Epithelial cell of prostate (primary cell): ENCODE data around the gene PARD3.
"Not testable (repeated sequence)": the region's sequence is repeated elsewhere in the genome, so short reads cannot be mapped to it uniquely, and the experiment has no call there.

Source experiments
- DNase-seq: peaks from one replicate; pipeline ENCODE4 v3.0.0-alpha.2; 2011; ENCODE audit warnings: low read depth, low spot score
- H3K27ac ChIP-seq: fragments of 450-650 bp; 2 replicates; pipeline ENCODE4 v1.5.1; 2017; ENCODE audit warnings: mild to moderate bottlenecking

The PARD3 gene

GRCh38 chr10:34273340-34273739 is 541.8 kb downstream of the PARD3 start:
- H3K27ac ChIP-seq: peak overlapping the region; percentile 25
- no peak for DNase-seq

DNA sequence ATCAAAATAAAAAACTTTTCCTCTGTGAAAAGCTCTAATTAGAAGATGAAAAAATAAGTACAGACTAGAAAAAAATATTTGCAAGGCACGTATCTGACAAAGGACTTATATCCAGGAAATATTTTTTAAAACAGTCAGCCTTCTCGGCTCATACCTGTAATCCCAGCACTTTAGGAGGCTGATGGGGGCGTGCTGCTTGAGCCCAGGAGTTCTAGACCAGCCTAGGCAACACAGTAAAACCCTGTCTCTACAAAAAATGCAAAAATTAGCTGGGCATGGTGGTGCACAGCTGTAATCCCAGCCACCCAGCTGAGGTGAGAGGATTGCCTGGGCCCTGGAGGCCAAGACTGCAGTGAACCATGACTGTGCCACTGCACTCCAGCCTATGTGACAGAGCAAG is 542.8 kb downstream of the PARD3 start:
- H3K27ac ChIP-seq: no peak overlapping the region
- DNase-seq: no peak

GRCh38 chr10:34268410-34268809 is 546.7 kb downstream of the PARD3 start:
- H3K27ac ChIP-seq, DNase-seq: not testable (repeated sequence)

DNA sequence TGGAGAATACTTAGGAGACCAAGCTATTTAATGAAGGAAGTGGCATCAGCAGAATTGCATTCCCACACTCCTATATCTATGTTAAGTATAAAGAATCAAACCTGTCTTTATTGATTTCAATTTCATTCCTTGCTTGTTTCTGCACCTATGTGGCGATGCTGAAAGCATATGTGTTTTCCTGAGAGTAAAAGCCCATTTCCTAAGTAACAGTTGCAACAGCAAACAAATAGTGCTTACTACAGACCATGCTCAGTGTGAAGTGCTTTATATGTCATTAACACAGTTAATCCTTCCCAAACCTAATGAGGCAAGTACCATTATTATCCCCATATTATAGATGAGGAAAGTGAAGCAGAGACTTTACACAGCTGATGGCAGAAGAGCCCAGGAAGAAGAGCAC is 552.1 kb downstream of the PARD3 start:
- DNase-seq: no peak
- H3K27ac ChIP-seq: no peak overlapping the region

GRCh38 chr10:34260904-34261303 is 554.2 kb downstream of the PARD3 start:
- H3K27ac ChIP-seq: no peak overlapping the region

GRCh38 chr10:34256216-34256615 is 558.9 kb downstream of the PARD3 start:
- no peak for DNase-seq
- no peak overlapping the region for H3K27ac ChIP-seq

More at GRCh38 chr10:34260904-34261303, 554.2 kb downstream of the PARD3 start:
- no peak for DNase-seq

GRCh38 chr10:34255035-34255434 is 560.1 kb downstream of the PARD3 start:
- H3K27ac ChIP-seq: peak overlapping the region; percentile 14
- no peak for DNase-seq

DNA sequence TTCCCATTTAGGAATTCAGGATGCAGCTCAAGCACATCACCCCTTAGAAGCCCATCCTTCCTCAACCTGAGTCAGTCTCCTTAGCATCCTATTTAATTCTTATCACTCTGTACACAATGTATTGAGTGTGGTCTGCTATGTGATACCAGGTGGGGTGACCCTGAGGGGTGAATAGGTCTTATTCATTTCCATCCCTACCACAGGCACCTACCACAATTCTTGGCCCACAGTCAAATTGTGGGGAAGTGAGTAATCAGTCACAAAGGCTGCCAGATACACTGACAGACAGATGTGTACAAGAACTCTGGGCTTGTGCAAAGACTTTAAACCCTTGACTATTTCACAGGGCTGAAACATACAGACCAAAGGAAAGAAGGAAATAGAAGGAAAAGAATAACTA is 560.5 kb downstream of the PARD3 start:
- H3K27ac ChIP-seq: peak overlapping the region; percentile 14
- peak; percentile 64 for DNase-seq

DNA sequence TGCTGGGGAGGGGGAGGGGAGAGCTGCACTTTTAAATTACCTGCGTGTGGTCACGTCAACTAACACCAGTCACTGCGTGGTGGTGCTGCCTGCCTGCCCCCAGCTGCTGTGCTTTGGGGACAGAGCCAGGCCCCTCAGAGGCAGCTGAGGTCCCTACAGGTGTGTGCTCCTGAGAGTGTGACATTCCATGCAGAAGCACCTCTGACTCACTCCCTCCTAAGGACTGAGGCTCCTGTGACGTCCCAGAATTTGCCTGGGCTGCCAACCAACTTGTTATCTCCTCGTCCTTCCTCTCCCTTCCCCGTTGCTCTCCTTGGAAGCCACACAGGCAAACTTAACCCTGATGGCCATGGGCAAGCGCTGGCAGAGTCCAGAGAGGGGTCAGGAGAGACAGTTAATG is 563.0 kb downstream of the PARD3 start:
- no peak overlapping the region for H3K27ac ChIP-seq
- DNase-seq: no peak

- no peak for DNase-seq
- H3K27ac ChIP-seq: no peak overlapping the region
Observed at GRCh38 chr10:34251177-34251576, 563.9 kb downstream of the PARD3 start.

DNA sequence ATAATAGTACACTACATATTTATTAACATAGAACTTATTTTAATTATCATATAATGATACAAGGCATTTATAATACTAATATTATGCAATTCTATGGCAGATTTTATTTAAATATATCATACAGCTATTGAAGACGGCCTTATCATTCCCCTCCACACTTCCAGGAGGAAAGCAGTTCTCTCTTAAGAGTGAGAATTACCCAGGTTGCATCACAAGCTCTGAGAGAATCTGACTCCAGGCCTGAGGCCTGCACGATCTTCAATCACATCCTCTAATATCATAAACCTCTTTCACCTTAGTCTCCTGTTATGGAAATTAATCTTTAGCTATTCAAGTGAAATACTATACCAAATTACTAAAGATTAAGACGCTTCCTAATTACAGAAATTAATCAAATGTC is 564.4 kb downstream of the PARD3 start:
- DNase-seq: no peak
- no peak overlapping the region for H3K27ac ChIP-seq

GRCh38 chr10:34249634-34250033 is 565.5 kb downstream of the PARD3 start:
- no peak for DNase-seq
- no peak overlapping the region for H3K27ac ChIP-seq

GRCh38 chr10:34247560-34247959 is 567.5 kb downstream of the PARD3 start:
- no peak overlapping the region for H3K27ac ChIP-seq
- DNase-seq: no peak

- no peak overlapping the region for H3K27ac ChIP-seq
- no peak for DNase-seq
Observed at GRCh38 chr10:34244756-34245484, 570.2 kb downstream of the PARD3 start.

DNA sequence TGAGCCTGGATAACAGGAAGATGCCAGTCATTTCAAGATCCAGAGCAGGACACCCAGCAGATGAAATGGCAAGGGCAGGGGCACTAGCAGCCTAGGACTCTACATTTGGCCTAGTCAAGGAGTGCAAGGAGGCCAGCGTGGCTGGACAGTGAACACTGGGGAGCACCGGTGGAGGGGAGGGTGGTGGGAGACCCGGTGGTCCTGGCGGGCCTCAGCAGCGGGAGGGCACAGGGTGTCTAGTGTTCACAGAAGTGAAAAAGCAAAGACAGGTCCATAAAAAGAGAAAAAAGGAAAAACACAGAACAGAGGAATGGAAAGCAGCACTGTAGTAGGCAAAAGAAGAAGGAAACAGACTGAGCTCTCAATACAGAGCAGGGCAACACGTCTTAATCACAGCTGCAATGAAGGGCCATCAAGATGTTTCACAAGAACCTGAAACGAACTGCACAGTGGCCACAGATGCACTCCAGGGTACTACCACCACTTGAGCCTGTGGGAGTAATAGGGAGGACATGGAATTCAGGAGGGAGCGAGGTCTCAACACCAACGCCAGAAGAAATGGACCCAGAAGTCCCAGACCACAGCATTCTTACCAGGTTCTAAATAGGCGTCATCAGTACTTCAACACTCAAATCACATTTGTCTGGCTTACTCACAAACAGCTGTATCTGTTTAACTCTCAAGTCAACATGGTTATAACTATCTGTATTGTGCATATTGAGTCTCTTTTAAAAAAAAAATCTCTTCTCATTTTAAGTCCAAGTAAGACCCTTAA is 573.7 kb downstream of the PARD3 start:
- DNase-seq: no peak
- H3K27ac ChIP-seq: no peak overlapping the region

GRCh38 chr10:34240039-34240438 is 575.1 kb downstream of the PARD3 start:
- H3K27ac ChIP-seq: no peak overlapping the region
- DNase-seq: no peak

- DNase-seq: no peak
- no peak overlapping the region for H3K27ac ChIP-seq
Observed at GRCh38 chr10:34237898-34238455, 577.1 kb downstream of the PARD3 start.

DNA sequence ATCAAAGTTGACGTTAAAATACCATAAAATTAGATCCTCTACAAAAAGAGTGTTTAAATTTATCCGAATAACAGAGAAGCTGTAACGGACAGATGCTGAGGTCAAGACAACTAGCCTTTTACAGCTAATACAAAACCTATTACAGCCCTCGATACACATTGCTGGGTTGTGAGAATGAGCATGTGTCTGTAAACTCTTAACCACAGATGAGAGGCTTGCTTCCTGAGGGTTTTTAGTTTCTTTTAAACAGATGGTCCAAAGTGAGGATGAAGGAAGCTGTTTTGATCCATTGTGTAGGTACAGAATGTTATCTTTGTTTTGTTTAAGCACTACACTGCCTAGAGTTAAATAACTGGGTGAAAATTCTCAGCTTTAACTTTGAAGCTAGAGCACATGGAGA is 578.2 kb downstream of the PARD3 start:
- no peak overlapping the region for H3K27ac ChIP-seq
- DNase-seq: no peak

GRCh38 chr10:34235164-34235832 is 579.8 kb downstream of the PARD3 start:
- H3K27ac ChIP-seq: no peak overlapping the region
- DNase-seq: peak; percentile 65

- no peak overlapping the region for H3K27ac ChIP-seq
- DNase-seq: no peak
Observed at GRCh38 chr10:34232481-34232880, 582.6 kb downstream of the PARD3 start.
